Measurements from ENCODE around the gene LBX2. TPM values are rescaled to one million over a fixed set of nuclear protein-coding genes. Genes with fewer than 3 reads are reported as not detected.

Gene LBX2
- total and polyA plus RNA-seq, 2 experiments from 2014 or later, result 0.24 to 0.57 TPM

DNA sequence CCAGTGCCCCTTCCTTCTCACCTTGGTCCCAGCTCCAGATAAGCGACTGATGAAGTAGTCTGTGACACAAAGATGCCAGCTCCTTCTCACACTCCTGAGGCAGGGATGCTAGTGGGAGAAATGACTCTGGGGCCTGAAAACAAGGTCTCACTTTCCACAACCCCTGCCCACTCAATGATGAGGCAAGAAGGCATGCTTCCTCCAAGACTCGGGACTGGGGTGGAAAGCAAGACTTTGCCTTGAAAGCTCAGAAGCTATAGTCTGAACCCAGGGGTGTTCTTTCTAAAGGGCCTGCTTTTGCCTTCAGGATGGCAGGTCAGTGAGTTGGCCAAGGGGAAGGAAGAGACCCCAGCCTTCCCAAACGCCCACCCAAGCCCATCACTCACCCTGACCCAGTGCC lies 18.0 kb downstream of the LBX2 start:
- H3K4me1 Mint-ChIP-seq, result peaks cover 6% of the 10 kb centered on the region; the same call in 2 of the 3 replicates
- Histone ChIP-seq H3K27ac (ENCODE audit: low read depth) (no peak overlapping the region), H3K4me3 (peak overlapping the region; percentile 68), H3K36me3 (ENCODE audit: insufficient read depth) (no peaks in the 10 kb centered on the region; the same call in 1 of the 2 replicates), H3K27me3 (ENCODE audit: insufficient read depth) (no peaks in the 10 kb centered on the region), H3K79me2 (replicated peaks; ENCODE audit: insufficient read depth) (peaks cover 14% of the 10 kb centered on the region), H3F3A (replicated peaks; ENCODE audit: low read depth) (no peaks in the 10 kb centered on the region), H3K4me2 (peak overlapping the region; percentile 95), H4K20me1 (replicated peaks; ENCODE audit: insufficient read depth) (peaks cover 13% of the 10 kb centered on the region; the same call in 1 of the 2 replicates), H3K4me1 (ENCODE audit: insufficient read depth) (peaks cover 5% of the 10 kb centered on the region; the same call in 1 of the 2 replicates), H2AFZ (no peak overlapping the region), H3K9me2 (ENCODE audit: insufficient read depth) (no peaks in the 10 kb centered on the region)
- peaks cover 20% of the 10 kb centered on the region for H3K36me3 Mint-ChIP-seq (ENCODE audit: low read depth)
- peaks cover 11% of the 10 kb centered on the region for H3K27me3 Mint-ChIP-seq (ENCODE audit: insufficient read depth, low read depth, poor library complexity)
- ATAC-seq (no peak), DNase-seq (ENCODE audit: low spot score) (no peak)
- TF ChIP-seq, protein P1, sequence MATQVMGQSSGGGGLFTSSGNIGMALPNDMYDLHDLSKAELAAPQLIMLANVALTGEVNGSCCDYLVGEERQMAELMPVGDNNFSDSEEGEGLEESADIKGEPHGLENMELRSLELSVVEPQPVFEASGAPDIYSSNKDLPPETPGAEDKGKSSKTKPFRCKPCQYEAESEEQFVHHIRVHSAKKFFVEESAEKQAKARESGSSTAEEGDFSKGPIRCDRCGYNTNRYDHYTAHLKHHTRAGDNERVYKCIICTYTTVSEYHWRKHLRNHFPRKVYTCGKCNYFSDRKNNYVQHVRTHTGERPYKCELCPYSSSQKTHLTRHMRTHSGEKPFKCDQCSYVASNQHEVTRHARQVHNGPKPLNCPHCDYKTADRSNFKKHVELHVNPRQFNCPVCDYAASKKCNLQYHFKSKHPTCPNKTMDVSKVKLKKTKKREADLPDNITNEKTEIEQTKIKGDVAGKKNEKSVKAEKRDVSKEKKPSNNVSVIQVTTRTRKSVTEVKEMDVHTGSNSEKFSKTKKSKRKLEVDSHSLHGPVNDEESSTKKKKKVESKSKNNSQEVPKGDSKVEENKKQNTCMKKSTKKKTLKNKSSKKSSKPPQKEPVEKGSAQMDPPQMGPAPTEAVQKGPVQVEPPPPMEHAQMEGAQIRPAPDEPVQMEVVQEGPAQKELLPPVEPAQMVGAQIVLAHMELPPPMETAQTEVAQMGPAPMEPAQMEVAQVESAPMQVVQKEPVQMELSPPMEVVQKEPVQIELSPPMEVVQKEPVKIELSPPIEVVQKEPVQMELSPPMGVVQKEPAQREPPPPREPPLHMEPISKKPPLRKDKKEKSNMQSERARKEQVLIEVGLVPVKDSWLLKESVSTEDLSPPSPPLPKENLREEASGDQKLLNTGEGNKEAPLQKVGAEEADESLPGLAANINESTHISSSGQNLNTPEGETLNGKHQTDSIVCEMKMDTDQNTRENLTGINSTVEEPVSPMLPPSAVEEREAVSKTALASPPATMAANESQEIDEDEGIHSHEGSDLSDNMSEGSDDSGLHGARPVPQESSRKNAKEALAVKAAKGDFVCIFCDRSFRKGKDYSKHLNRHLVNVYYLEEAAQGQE (IDR thresholded peaks at IDR 0.05; ENCODE audit: unreplicated experiment), result no peak
- H3K4me3 Mint-ChIP-seq, result peak overlapping the region; percentile 99
- H3K27ac Mint-ChIP-seq, result no peak overlapping the region
- H3K9me3 Mint-ChIP-seq, result no peaks in the 10 kb centered on the region

DNA sequence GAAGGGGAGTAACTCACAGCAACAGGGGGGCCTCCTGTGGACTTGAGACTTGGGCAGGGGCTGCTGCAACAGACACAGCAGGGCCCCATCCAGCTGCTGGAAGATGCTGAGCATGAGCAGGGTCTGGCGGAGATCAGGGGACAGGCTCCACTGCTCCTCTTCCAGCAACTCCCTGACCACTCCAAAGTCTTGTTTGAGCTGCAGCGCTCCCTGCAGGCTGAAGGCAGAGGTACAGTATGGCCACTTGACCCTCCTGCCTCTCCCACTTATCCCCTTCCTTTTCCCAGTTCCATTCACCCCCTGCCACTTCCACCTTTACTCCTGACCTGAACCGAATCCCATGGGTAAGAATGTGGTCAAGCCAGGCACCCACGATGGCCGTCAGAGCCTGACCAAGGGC lies 24.5 kb downstream of the LBX2 start:
- ATAC-seq, result peak; percentile 22

More for the DNA sequence above, 24.5 kb downstream of the LBX2 start:
- TF ChIP-seq, protein P2, sequence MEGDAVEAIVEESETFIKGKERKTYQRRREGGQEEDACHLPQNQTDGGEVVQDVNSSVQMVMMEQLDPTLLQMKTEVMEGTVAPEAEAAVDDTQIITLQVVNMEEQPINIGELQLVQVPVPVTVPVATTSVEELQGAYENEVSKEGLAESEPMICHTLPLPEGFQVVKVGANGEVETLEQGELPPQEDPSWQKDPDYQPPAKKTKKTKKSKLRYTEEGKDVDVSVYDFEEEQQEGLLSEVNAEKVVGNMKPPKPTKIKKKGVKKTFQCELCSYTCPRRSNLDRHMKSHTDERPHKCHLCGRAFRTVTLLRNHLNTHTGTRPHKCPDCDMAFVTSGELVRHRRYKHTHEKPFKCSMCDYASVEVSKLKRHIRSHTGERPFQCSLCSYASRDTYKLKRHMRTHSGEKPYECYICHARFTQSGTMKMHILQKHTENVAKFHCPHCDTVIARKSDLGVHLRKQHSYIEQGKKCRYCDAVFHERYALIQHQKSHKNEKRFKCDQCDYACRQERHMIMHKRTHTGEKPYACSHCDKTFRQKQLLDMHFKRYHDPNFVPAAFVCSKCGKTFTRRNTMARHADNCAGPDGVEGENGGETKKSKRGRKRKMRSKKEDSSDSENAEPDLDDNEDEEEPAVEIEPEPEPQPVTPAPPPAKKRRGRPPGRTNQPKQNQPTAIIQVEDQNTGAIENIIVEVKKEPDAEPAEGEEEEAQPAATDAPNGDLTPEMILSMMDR (conservative IDR thresholded peaks at IDR 0.05; ENCODE audit: low read depth in 2 of 2), result peak; percentile 52 to 77
- TF ChIP-seq, protein P3, sequence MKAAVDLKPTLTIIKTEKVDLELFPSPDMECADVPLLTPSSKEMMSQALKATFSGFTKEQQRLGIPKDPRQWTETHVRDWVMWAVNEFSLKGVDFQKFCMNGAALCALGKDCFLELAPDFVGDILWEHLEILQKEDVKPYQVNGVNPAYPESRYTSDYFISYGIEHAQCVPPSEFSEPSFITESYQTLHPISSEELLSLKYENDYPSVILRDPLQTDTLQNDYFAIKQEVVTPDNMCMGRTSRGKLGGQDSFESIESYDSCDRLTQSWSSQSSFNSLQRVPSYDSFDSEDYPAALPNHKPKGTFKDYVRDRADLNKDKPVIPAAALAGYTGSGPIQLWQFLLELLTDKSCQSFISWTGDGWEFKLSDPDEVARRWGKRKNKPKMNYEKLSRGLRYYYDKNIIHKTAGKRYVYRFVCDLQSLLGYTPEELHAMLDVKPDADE (IDR thresholded peaks at IDR 0.05), result no peak
- H3K4me1 ChIP-seq (ENCODE audit: insufficient read depth), result peaks cover 7% of the 10 kb centered on the region; the same call in 1 of the 2 replicates
- Mint-ChIP-seq H3K36me3 (ENCODE audit: low read depth) (peaks cover 24% of the 10 kb centered on the region), H3K4me3 (no peak overlapping the region), H3K27me3 (ENCODE audit: insufficient read depth, low read depth, poor library complexity) (peaks cover 12% of the 10 kb centered on the region), H3K4me1 (peaks cover 2% of the 10 kb centered on the region; the same call in 1 of the 3 replicates), H3K9me3 (no peaks in the 10 kb centered on the region; the same call in 2 of the 3 replicates), H3K27ac (no peak overlapping the region)
- no peaks in the 10 kb centered on the region for H3K36me3 ChIP-seq (ENCODE audit: insufficient read depth)
- H3F3A ChIP-seq (replicated peaks; ENCODE audit: low read depth), result peaks cover 13% of the 10 kb centered on the region
- H2AFZ ChIP-seq, result no peak overlapping the region
- H3K4me2 ChIP-seq, result no peak overlapping the region
- DNase-seq (ENCODE audit: low spot score), result peak; percentile 70
- H3K4me3 ChIP-seq, result no peak overlapping the region
- no peaks in the 10 kb centered on the region for H4K20me1 ChIP-seq (replicated peaks; ENCODE audit: insufficient read depth)
- H3K79me2 ChIP-seq (replicated peaks; ENCODE audit: insufficient read depth), result no peaks in the 10 kb centered on the region
- no peak overlapping the region for H3K27ac ChIP-seq (ENCODE audit: low read depth)
- no peaks in the 10 kb centered on the region for H3K27me3 ChIP-seq (ENCODE audit: insufficient read depth)
- no peaks in the 10 kb centered on the region for H3K9me2 ChIP-seq (ENCODE audit: insufficient read depth)
